HG02623 (cell line): ENCODE data around the gene FBLN2.

Experiments used
- ATAC-seq: cut with Tn5 transposase; IDR thresholded peaks from one replicate; pipeline ENCODE4 v1.9.1; 2021; ENCODE audit warnings: moderate library complexity; ENCODE audit not compliant: unreplicated experiment

The FBLN2 gene

DNA sequence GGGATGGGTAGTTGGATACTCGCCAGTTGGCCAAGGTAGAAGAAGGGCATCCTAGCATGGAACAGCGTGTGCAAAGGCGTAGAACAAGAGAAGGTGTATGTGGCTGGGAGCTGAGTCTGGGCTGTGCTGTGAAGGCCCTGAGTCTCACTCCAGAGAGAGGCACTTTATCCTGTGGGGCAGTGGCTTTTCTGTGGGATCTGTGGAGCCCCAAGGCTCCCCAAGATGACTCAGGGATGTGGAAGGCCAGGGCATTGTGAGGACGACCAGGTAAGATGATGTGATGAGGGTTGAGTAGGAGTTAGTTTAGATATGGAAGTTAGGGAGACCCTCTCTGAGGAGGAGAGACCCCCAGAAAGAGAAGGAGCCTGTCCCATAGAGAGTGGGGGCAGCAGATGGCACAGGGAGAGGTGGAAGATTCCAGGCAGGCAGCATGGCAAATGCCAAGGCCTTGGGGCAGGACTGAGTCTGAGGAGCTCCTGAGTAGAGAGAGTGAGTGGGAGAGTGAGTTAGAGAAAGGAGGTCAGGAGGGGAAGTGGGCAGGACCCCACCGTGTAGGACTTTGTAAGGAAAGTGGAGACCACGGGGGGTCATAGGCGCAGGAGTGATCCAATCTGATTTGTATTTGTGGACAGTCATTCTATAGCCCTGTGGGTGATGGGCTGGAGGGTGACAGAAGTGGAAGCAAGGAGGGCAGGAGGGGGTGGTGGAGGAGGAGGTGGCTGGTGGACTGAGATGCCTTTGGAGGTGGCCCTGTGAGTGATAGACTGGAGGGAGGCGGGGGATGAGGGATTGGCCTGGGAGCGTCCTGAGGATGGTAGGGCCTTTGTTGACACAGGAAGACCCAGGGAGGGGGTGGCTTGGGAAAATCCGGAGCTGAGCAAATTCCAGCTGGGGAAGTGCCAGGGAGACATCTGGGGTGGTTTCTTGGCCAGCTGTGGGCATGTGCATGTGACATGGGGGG lies 50.3 kb downstream of the FBLN2 start:
- ATAC-seq: no peak

DNA sequence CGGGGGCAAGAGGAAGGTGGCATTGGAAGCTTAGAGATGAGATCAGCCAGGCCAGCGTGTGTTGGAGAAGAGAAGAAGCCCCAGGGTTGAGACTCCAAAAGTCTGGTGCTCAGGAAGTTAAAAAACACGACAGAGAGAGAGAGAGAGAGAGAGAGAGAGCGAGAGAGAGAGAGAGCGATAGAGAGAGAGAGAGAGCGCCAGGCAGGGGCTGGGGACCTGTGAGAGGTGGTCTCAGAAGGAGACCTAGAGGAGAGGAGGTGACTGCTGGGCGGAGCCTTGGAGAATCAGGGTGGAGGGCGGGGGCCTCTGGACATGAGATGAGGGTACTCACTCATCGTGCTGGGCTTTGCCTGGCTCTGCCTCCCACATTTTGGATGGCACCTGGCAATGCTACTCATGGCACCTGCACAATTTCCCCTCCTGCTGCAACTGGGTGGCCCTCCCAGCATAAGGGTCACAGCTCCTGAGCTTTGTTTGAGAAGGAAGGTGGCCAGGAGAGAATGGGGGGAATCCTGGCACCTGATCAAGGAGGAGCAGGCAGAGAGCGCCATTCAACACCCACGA lies 51.0 kb downstream of the FBLN2 start:
- no peak for ATAC-seq

DNA sequence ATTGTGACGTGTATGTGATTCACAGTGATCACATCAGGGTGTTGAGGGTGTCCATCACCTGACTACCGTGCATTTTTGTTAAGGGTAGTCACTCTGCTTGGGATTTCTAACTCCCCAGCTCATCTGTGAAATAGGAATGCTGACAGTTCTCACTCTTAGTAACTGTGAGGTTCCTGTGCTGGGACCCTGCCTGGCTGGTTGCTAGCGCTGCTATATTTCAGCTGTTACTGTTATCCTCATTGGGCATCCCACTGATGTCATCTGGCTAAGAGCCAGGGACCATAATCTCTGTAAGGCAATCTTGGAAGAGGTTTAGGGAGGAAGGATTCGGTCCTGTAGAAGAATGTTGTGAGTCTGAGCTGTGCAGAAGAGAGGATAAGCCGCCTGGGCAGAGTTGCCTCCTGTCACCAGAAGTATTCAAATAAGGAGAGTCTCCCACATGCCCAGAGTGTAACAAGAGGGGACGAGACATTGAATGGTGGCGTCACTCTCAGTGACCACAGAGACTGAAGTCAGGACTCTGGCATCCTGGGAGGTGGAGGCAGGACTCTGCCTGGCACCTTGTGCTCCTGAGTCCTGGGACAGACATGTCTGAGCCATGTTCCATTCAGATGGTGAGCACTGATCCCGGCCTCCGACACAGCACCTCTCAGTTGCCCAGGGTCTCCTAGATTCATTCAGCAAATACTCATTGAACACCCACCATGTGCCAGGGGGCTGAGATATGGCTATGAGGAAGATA lies 52.2 kb downstream of the FBLN2 start:
- no peak for ATAC-seq

DNA sequence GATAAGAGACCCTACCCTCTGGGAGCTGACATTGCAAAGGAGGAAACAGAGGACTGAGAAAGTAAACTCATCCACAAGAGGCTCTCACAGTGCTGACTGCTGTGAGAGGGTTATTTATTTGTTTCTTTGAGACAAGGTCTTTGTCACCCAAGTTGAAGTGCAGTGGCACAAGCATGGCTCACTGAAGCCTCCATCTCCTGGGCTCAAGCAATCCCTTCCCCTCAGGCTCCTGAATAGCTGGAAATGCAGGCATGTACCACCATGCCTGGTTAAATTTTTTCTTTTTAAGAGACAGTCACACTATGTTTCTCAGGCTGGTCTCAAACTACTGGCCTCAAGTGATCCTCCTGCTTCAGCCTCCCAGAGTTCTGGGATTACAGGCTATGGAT lies 52.8 kb downstream of the FBLN2 start:
- ATAC-seq: no peak

DNA sequence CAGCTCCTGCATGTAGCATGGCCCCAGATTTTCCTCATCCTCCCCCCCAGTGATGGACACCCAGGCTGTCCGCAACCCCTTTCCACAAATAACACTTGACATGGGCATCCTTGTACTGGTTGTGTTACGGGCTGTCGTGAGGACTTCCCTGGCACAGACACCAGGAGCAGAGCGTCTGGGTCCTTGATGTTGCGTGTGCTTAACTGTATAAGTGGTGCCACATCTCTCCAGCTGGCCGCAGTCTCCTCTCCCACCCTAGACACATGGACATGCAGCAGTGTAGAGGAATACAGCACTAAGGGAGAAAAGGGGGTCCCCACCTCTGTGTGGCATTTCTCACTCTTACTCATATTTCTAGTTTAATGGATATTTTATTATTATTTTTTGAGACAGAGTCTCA lies 56.6 kb downstream of the FBLN2 start:
- ATAC-seq: no peak

DNA sequence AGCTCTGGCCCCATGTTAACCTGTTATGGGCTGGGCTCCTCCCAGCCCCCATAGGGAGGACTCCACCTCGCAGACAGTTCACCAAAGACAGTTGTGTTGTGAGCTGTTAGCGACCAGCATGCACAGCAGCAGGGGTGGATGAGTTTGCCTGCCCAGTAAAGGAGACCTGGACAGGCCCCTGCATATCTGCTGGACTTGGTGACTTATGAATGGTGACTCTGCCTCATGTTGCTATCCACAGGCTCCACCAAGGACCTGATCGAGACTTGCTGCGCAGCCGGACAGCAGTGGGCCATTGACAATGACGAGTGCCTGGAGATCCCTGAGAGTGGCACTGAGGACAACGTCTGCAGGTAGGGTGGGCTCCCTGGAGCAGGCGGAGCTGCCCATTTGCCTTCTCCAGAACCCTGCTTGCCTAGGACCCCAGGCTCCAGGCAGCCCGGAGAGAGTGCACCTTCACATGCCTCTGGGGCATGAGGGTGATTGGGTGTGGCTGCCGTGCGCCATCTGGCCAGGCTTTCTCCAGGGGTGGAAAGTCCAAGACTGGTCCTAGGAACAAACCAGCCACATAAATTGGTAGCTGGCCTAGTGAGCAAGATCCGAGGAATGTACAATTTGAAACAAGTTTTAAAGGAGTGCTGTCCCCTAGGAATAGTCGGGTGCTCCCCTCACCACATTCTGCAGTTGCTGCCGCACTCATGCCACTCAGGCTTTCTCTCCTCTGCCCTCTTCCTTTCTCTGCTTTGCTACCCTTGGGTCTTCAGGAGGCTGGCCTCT lies 59.1 kb downstream of the FBLN2 start:
- no peak for ATAC-seq

DNA sequence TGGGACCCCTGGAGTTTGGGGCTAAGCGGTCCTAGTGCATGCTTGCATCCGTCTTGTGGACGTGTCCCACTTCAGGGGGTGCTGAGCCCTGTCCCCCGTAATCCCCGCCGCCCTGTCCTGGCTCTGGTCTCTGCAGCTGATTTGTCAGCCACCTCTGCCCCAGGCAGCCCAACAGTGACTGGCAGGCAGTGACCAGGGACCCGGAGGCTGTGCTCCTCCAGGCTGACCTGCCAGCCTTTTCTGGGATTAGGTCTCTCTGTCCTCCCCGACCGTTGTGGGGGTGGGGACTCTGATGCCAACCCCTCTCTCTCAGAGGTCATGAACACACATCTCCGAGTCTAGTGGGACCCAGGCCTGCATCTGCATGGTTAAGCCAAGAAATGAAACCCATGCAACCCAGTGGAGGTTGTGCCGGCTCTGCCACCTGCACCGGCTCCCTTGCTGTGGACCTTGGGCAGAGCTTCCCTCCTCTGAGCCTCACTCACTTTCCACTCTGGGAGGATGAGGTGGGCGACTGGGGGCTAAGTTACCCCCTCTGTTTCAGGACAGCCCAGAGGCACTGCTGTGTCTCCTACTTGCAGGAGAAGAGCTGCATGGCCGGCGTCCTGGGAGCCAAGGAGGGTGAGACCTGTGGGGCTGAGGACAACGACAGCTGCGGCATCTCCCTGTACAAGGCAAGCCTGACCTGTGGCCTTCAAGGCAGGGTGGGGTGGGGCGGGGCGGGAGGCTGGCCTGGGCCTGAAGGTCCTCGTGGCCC lies 60.2 kb downstream of the FBLN2 start:
- no peak for ATAC-seq

DNA sequence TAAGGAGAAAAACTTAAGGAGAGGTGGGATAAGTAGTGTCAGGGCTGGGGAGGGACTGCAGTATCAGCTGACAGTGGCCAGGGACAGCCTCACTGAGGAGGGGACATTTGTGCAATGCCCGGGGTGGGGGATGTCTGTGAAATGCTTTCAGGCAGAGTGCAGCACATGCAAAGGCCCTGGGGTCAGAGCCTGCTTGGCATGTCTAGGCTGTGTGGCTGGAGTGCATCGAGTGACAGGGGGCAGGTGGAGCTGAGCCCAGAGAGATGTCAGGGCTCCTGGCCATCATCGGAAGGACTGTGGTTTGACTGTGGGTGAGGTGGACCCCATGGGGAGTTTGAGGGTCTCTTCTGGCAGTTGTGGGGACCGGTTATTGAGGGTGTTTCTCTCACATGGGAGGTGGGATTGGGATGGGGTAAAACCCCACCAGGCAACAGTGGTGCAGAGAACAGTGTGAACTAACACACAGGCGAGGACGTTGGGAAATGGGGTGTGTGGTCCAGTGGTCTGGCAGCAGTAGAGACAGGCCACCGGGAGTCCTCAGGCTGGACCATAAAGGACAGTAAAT lies 61.2 kb downstream of the FBLN2 start:
- ATAC-seq: no peak

DNA sequence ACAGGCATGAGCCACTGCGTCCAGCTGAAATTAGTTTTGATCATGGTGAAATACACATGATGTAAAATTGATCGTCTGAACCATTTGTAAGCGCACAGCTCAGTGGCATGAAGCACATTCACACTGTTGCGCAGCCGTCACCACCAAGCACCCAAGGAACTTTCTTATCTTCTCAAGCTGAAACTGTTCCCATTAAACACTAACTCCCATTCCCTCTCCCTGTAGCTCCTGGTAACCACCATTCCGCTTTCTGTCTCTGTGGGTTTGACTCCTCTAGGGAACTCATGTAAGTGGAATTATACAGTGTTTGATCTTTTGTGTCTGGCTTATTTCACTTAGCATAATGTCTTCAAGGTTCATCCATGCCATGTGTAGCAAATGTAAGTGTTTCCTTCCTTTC lies 62.3 kb downstream of the FBLN2 start:
- ATAC-seq: no peak

DNA sequence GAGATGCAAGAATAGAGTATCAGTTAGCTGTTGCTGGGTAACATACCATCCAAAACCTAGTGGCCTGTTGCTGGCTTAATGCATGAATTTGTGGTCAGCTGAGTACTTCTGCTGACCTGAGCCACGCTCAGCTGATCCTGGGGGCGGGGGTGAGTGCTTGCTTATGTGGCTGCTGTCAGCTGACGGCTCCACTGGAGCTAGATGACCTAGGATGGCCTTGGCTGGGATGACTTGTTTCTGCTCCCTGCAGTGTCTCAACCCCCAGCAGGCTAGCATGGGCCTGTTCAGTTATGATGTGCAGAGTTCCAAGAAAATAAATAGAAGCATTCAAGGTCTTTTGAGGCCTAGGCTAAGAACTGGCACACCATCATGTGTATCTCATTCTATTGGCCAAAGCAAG lies 63.9 kb downstream of the FBLN2 start:
- ATAC-seq: no peak

DNA sequence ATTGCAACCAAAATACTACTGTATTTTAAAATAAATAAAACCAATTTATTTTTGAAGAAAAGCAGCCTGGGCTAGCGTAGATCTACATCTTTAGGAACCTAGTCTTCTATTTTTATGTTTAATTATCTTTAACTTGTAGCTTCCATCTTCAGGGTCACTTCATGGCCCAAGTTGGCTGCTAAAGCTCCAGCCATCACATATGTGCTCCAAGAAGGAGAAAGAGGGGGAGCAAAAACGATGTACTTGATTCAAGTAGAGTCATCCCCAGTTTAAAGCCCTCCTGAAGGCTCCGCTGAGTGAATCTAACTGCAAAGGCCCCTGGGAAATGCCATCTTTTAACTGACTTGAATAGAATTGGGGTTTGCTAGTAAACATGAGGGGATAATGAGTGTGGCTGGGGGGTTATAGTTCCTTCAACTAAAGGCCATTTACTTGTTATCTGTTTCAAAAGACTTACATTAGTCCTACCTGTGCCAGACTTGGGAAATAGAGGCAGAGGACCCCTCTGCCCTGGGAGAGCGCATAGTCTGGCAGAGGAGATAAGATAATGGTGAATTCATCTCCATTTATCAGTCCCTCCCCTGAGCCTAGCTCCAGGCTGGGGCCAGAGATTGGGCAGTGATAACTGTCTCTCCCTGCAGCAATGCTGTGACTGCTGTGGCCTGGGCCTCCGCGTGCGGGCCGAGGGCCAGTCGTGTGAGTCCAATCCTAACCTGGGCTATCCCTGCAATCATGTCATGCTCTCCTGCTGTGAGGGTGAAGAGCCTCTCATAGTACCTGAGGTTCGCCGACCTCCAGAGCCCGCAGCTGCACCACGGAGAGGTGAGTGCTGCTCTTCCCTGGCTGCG lies 64.6 kb downstream of the FBLN2 start:
- ATAC-seq: no peak

DNA sequence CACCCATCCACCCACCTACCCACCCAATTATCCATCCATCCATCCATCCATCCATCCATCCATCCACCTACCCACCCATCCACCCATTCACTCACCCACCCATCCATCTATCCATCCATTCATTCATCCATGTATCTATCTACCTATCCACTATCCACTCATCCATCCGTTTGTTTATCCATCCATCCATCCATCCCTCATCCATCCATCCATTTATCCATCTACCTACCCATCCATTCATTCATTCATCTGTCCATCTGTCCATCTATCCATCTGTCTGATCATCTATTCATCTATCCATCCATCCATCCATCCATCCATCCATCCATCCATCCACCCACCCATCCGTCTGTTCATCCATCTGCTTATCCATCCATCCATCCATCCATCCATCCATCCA lies 65.7 kb downstream of the FBLN2 start:
- ATAC-seq: no peak

DNA sequence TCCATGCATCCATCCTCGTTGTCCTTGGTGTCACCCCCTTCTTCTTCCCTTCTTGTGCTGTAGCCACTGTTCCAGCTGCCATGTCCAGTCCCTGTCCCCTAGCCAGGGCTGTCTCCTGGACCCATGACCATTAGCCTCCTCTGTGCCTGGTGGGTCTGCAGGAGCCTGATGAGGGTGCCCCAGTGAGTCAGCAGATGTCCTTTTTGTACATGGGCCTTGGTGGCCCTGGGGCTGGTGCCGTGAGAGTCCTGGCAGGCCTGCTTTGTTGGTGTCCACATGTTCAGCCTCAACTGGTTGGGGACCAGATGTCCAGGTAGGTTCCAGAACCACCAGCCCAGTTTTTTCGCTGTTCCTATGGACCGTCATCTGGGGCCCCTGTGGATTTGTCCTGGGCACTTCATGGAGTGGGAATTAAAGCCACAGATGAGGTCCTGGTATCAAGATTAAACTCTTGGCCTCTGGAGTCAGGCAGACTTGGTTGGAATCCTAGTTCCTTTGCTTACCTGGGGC lies 66.1 kb downstream of the FBLN2 start:
- no peak for ATAC-seq

DNA sequence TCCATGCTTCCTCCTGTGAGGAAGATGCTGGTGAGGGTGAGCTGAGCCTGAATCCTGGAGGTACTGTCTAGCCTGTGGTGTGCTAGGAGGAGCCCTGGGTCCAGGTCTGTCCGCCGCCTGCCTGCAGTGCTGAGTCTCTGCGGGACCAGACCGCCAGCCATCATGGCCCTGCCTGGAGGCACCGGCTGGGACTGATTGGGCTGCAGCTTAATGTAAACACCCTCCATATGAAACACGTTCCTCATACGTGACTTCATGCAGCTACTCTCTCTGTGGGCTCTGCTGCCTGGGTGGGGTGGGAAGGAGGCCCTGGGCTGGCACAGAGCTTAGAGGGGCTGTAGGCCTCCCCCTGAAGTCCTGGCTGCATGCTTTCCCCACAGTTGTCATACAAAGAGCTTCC lies 67.4 kb downstream of the FBLN2 start:
- no peak for ATAC-seq

DNA sequence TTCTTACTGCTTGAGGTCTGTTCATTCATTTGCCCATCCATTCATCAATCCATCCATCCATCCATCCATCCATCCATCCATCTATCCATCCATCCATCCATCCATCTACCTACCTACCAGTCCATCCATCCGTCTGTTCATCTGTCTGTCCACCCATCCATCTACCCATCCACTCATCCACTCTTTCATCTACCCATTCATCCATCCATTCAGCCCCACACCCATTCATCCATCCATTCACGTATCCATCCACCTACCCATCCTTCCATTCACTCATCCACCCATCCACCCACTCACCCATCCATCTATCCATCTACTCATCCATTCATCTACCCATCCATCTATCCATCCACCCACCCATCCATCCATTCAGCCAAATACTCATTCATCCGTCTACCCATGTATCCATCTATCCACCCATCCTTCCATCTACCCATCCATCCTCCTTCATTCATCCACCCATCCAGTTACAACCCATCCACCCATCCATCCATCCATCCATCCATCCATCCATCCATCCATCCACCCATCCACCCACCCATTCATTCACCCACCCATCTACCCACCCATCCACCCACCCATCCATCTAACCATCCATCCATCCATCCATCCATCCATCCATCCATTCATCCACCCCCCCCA lies 68.3 kb downstream of the FBLN2 start:
- ATAC-seq: no peak

DNA sequence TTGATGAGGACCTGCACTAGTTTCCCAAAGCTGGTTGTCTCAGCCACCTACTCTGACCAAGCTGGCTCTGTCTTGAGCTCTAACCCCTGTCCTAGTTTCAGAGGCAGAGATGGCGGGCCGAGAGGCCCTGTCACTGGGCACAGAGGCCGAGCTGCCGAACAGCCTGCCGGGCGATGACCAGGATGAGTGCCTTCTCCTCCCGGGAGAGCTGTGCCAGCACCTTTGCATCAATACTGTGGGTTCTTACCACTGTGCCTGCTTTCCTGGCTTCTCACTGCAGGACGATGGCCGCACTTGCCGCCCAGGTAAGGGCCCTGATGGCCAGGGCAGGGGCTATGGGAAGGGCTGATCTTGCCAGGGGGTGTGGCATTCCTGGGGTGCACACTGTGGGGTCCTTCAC lies 69.1 kb downstream of the FBLN2 start:
- ATAC-seq: no peak

DNA sequence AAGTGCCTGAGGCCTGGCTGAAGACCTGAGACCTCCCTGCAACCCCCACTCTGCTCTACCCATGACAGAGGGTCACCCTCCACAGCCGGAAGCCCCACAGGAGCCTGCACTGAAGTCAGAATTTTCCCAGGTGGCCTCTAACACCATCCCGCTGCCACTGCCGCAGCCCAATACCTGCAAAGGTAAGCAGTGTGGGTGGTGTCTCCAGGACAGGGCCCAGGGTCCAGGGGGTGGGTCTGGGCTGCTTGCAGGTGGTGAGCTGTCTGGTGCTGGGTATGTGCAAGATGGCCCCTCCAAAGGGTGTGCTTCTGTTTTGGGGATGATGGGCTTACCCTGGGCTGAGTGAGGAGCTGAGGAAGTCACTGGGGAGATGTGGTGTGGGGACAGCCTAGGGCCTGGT lies 69.9 kb downstream of the FBLN2 start:
- no peak for ATAC-seq

DNA sequence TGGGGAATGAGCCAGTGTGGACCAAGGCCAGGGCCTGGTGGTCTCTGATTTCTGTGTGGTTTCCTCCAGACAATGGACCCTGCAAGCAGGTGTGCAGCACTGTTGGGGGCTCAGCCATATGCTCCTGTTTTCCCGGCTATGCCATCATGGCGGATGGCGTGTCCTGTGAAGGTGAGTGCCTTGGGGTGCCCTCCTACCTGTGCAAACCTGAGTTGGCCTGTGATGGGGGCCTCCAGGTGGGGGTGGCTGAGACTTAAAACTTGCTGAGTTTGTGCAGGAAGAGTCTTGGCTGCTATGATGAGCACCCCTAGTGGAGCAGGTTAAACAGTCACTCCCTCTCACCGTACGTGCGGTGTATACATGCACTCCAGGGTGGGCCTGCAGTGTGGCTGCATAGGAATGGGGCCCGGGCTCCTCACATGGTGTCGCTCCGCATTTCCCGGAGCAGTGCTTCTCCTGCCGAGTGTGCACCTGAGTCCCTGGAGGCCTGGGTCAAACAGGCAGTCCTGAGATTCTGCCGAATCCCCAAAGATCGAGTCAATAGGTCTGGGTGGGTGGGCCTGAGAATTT lies 70.8 kb downstream of the FBLN2 start:
- ATAC-seq: no peak
